GM23248 (cell line): ENCODE data around the gene WSB2. TPM values are rescaled to one million over a fixed set of nuclear protein-coding genes. Genes with fewer than 3 reads are reported as not detected.

Experiments
- DNase-seq: peaks from one replicate; pipeline ENCODE4 v3.0.0-alpha.2; 2015
- H2AFZ ChIP-seq: fragments of 200-600 bp; sonication (generic); 2 replicates; pipeline ENCODE4 v1.6.1; 2016; ENCODE audit warnings: antibody characterized with exemption
- H3F3A ChIP-seq: fragments of 200-600 bp; sonication (generic); 2 replicates; pipeline ENCODE4 v1.6.1; 2016; ENCODE audit warnings: mild to moderate bottlenecking, antibody characterized with exemption, mixed run types; ENCODE audit not compliant: insufficient read depth
- H3K27ac ChIP-seq: fragments of 200-600 bp; sonication (generic); 2 replicates; pipeline ENCODE4 v1.5.1; 2016; ENCODE audit warnings: mild to moderate bottlenecking
- H3K27me3 ChIP-seq: fragments of 200-600 bp; sonication (generic); replicated peaks from 2 replicates; pipeline ENCODE4 v1.6.1; 2016; ENCODE audit warnings: mild to moderate bottlenecking; ENCODE audit not compliant: insufficient read depth
- H3K36me3 ChIP-seq: fragments of 200-600 bp; sonication (generic); 2 replicates; pipeline ENCODE4 v1.6.1; 2016; ENCODE audit warnings: low read depth, mild to moderate bottlenecking
- H3K4me1 ChIP-seq: fragments of 200-600 bp; sonication (generic); 2 replicates; pipeline ENCODE4 v1.6.1; 2016; ENCODE audit warnings: mild to moderate bottlenecking; ENCODE audit not compliant: insufficient read depth
- H3K4me2 ChIP-seq: fragments of 200-600 bp; sonication (generic); one replicate; pipeline ENCODE4 v1.6.1; 2016; ENCODE audit warnings: mild to moderate bottlenecking; ENCODE audit not compliant: unreplicated experiment
- H3K4me3 ChIP-seq: fragments of 200-600 bp; sonication (generic); 2 replicates; pipeline ENCODE4 v1.5.1; 2016; ENCODE audit warnings: mild to moderate bottlenecking
- H3K79me2 ChIP-seq: fragments of 200-600 bp; sonication (generic); 2 replicates; pipeline ENCODE4 v1.6.1; 2016; ENCODE audit warnings: mild to moderate bottlenecking; ENCODE audit not compliant: insufficient read depth
- H3K9ac ChIP-seq: fragments of 200-600 bp; sonication (generic); 2 replicates; pipeline ENCODE4 v1.6.1; 2016; ENCODE audit warnings: mild to moderate bottlenecking
- H3K9me2 ChIP-seq: fragments of 200-600 bp; sonication (generic); 2 replicates; pipeline ENCODE4 v1.6.1; 2016; ENCODE audit warnings: mixed run types, mild to moderate bottlenecking, moderate library complexity; ENCODE audit not compliant: insufficient read depth
- H3K9me3 ChIP-seq: fragments of 200-600 bp; sonication (generic); one replicate; pipeline ENCODE4 v1.6.1; 2017; ENCODE audit warnings: low read depth
- H4K20me1 ChIP-seq: fragments of 200-600 bp; sonication (generic); 2 replicates; pipeline ENCODE4 v1.6.0; 2016; ENCODE audit not compliant: insufficient read depth
- EZH2 ChIP-seq: fragments of 200-600 bp; sonication (generic); IDR thresholded peaks from 2 replicates; pipeline ENCODE4 v1.6.1; 2018; ENCODE audit warnings: antibody characterized with exemption, mild to moderate bottlenecking; ENCODE audit not compliant: insufficient read depth, poor library complexity, severe bottlenecking
- EZH2phosphoT487 ChIP-seq: fragments of 200-600 bp; sonication (generic); IDR thresholded peaks from 2 replicates; pipeline ENCODE4 v1.6.1; 2018; ENCODE audit warnings: antibody characterized with exemption, moderate library complexity, mild to moderate bottlenecking, low read depth; ENCODE audit not compliant: insufficient read depth
- WGBS, 2 experiments: methylation state at CpG; one replicate each; pipeline ENCODE4 v1.1.6; 2015 to 2017; ENCODE audit warnings: low lambda C conversion rate in 2 of 2, low coverage in 1 of 2; ENCODE audit errors: missing lambda C conversion rate in 2 of 2; 5-methylcytosine and 5-hydroxymethylcytosine counted together
- in situ Hi-C: fragments of 300-500 bp; cut with MboI; formaldehyde crosslinking; loops from 2 replicates; pipeline ENCODE4 v1.15.0; 2020
- polyA plus RNA-seq: library from polyadenylated mRNA; unstranded; fragments of >200 nt; fragmentation: Nextera tagmentation; extraction: Ambion mirVana; gene quantifications from 2 replicates; pipeline ENCODE4 v1.2.1, GENCODE V29; 2016
- total RNA-seq: library from RNA; depleted of rRNA; stranded (reverse); fragments of >200 nt; shearing (Covaris generic); gene quantifications from 2 replicates; pipeline ENCODE4 v1.2.3, GENCODE V29; 2014

WSB2 gene
- total and polyA plus RNA-seq, 2 experiments from 2014 or later: 65.8 to 162 TPM

GRCh38 chr12:118103601-118104382 is 42.8 kb upstream of the WSB2 start, which contains the start of gene VSIG10:
VSIG10 (minus strand) TSS chr12:118104011; CDS start chr12:118103671, 340 bp downstream.
- H3K4me2 ChIP-seq: peak within 1 kb of the TSS; percentile 73
- DNase-seq: peak; percentile 75
- H4K20me1 ChIP-seq: no peaks in the 10 kb centered on the region
- H3K4me1 ChIP-seq: no peaks in the 10 kb centered on the region
- no peaks in the 10 kb centered on the region for H3K79me2 ChIP-seq
- H3K9me2 ChIP-seq: no peaks in the 10 kb centered on the region
- H3K9me3 ChIP-seq: no peaks in the 10 kb centered on the region
- in situ Hi-C loops: no loop called here
- no peaks in the 10 kb centered on the region for H3F3A ChIP-seq
- no peak within 1 kb of the TSS for H3K27ac ChIP-seq
- WGBS, 2 experiments: 1% methylated on average over 64 to 72 of the region's 75 CpGs
- peak within 1 kb of the TSS; percentile 66 for H3K9ac ChIP-seq
- H3K4me3 ChIP-seq: peak within 1 kb of the TSS; percentile 78
- H3K27me3 ChIP-seq: no peaks in the 10 kb centered on the region
- H3K36me3 ChIP-seq: no peaks in the 10 kb centered on the region
- TF ChIP-seq EZH2phosphoT487 (no peak), EZH2 (no peak)
- peak within 1 kb of the TSS; percentile 92 for H2AFZ ChIP-seq

- Histone ChIP-seq H3K36me3 (no peaks in the 10 kb centered on the region), H3K9ac (peak overlapping the region; percentile 66), H3K4me2 (peak overlapping the region; percentile 73), H3K4me3 (peak overlapping the region; percentile 78), H3K9me3 (no peaks in the 10 kb centered on the region), H3K27me3 (no peaks in the 10 kb centered on the region), H3F3A (no peaks in the 10 kb centered on the region), H3K4me1 (no peaks in the 10 kb centered on the region), H3K9me2 (no peaks in the 10 kb centered on the region), H4K20me1 (no peaks in the 10 kb centered on the region), H3K27ac (no peak overlapping the region), H3K79me2 (no peaks in the 10 kb centered on the region), H2AFZ (peak overlapping the region; percentile 92)
- 1 to 2% methylated on average over 25 to 30 of the region's 32 CpGs for WGBS, 2 experiments
- DNase-seq: peak; percentile 49
- TF ChIP-seq EZH2 (no peak), EZH2phosphoT487 (no peak)
- in situ Hi-C loops: no loop called here
These were observed 42.2 kb upstream of the WSB2 start for GRCh38 chr12:118103201-118103600.

GRCh38 chr12:118102609-118103008 is 41.6 kb upstream of the WSB2 start:
- H3K9me2 ChIP-seq: no peaks in the 10 kb centered on the region
- peak overlapping the region; percentile 73 for H3K4me2 ChIP-seq
- H3F3A ChIP-seq: no peaks in the 10 kb centered on the region
- no peaks in the 10 kb centered on the region for H3K79me2 ChIP-seq
- no peaks in the 10 kb centered on the region for H3K9me3 ChIP-seq
- H2AFZ ChIP-seq: peak overlapping the region; percentile 92
- H3K4me3 ChIP-seq: peak overlapping the region; percentile 78
- no peaks in the 10 kb centered on the region for H3K4me1 ChIP-seq
- H4K20me1 ChIP-seq: no peaks in the 10 kb centered on the region
- WGBS, 2 experiments: 66% methylated on average over 5 of the region's 5 CpGs
- H3K9ac ChIP-seq: peak overlapping the region; percentile 66; the same call in 1 of the 2 replicates
- no peaks in the 10 kb centered on the region for H3K36me3 ChIP-seq
- in situ Hi-C loops: no loop called here
- H3K27ac ChIP-seq: no peak overlapping the region
- H3K27me3 ChIP-seq: no peaks in the 10 kb centered on the region
- no peak for TF ChIP-seq EZH2
- no peak for TF ChIP-seq EZH2phosphoT487
- no peak for DNase-seq

GRCh38 chr12:118102070-118102469 is 41.1 kb upstream of the WSB2 start:
- Histone ChIP-seq H3K4me1 (no peaks in the 10 kb centered on the region), H3K27ac (no peak overlapping the region), H4K20me1 (no peaks in the 10 kb centered on the region), H2AFZ (no peak overlapping the region), H3F3A (no peaks in the 10 kb centered on the region), H3K4me2 (no peak overlapping the region), H3K36me3 (no peaks in the 10 kb centered on the region), H3K9me2 (no peaks in the 10 kb centered on the region), H3K4me3 (no peak overlapping the region), H3K27me3 (no peaks in the 10 kb centered on the region), H3K9ac (no peak overlapping the region), H3K79me2 (no peaks in the 10 kb centered on the region), H3K9me3 (no peaks in the 10 kb centered on the region)
- WGBS, 2 experiments: 70 to 76% methylated on average over 6 of the region's 6 CpGs
- peak; percentile 31 for DNase-seq
- in situ Hi-C loops: no loop called here
- no peak for TF ChIP-seq EZH2phosphoT487
- no peak for TF ChIP-seq EZH2
